ENCODE data around the gene TMEM208. TPM values are rescaled to one million over a fixed set of nuclear protein-coding genes. Genes with fewer than 3 reads are reported as not detected.

TMEM208 gene
- total and polyA plus RNA-seq, 2 of the 13 experiments (the other 11 are each of a cell fraction or from before 2014, with no cell fraction given): 58.8 to 72.9 TPM

DNA sequence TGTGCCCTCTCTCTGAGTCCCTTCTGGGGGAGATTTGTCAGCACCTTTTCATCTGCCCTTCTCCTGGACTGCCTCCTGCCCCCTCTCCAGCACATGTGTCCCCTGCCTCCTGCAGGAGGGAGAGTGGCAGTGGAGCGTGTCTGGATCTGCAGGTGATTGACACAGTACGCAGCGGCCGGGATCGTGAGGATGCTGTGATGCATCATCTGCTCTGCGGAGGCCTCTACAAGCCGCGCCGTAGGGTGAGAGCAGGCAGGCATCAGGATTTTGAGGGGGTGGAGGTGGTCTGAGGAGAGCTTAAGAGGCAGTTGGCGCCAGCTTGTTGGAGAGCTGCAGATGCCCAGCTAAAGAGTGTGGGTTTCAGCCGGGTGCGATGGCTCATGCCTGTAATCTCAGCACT, 32.8 kb downstream of the TMEM208 start (continued):
- TF ChIP-seq TAF1 (CRISPR knock-in tag; IDR thresholded peaks at IDR 0.05) (no peak), ZNF350 (CRISPR knock-in tag; IDR thresholded peaks at IDR 0.05; ENCODE audit: borderline replicate concordance, low read depth) (no peak), NAIF1 (CRISPR knock-in tag; IDR thresholded peaks at IDR 0.05; ENCODE audit: borderline replicate concordance) (no peak), PHF20 (CRISPR knock-in tag; IDR thresholded peaks at IDR 0.05) (no peak), ZSCAN20 (CRISPR knock-in tag; IDR thresholded peaks at IDR 0.05; ENCODE audit: borderline replicate concordance) (no peak), CEBPG (CRISPR knock-in tag; IDR thresholded peaks at IDR 0.05) (no peak), RARG (CRISPR knock-in tag; IDR thresholded peaks at IDR 0.05; ENCODE audit: low read depth) (no peak)
- TF ChIP-seq, protein P1, sequence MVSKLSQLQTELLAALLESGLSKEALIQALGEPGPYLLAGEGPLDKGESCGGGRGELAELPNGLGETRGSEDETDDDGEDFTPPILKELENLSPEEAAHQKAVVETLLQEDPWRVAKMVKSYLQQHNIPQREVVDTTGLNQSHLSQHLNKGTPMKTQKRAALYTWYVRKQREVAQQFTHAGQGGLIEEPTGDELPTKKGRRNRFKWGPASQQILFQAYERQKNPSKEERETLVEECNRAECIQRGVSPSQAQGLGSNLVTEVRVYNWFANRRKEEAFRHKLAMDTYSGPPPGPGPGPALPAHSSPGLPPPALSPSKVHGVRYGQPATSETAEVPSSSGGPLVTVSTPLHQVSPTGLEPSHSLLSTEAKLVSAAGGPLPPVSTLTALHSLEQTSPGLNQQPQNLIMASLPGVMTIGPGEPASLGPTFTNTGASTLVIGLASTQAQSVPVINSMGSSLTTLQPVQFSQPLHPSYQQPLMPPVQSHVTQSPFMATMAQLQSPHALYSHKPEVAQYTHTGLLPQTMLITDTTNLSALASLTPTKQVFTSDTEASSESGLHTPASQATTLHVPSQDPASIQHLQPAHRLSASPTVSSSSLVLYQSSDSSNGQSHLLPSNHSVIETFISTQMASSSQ (IDR thresholded peaks at IDR 0.05; ENCODE audit: low read depth): no peak
- TF ChIP-seq, protein P1 (CRISPR knock-in tag; IDR thresholded peaks at IDR 0.05; ENCODE audit: borderline replicate concordance): no peak

GRCh38 chr16:67260426-67261063, 33.6 kb downstream of the TMEM208 start:
- DNase-seq (ENCODE audit: low spot score): peak; percentile 56
- no TSS peak for BruUV-seq (replicated peaks)
- peak; percentile 96 for FAIRE-seq
- Histone ChIP-seq H3K36me3 (replicated peaks in 1 of 2; ENCODE audit: control insufficient read depth in 1 of 2, insufficient read depth in 2 of 2, low read length in 2 of 2) (no peaks in the 10 kb centered on the region), H2AFZ (ENCODE audit: low read length) (no peak overlapping the region), H3K4me3 (replicated peaks in 1 of 3; ENCODE audit: insufficient read depth in 1 of 3, low read depth in 2 of 3, low read length in 3 of 3) (no peak overlapping the region), H3K9ac (ENCODE audit: insufficient read depth, low read depth, low read length) (no peak overlapping the region), H3K27me3 (ENCODE audit: control insufficient read depth in 1 of 2, insufficient read depth in 2 of 2, low read length in 2 of 2) (peaks cover 5 to 30% of the 10 kb centered on the region in 2 experiments; a peak in 4 of 5 replicates), H3K79me2 (ENCODE audit: insufficient read depth, low read length) (no peaks in the 10 kb centered on the region), H4K20me1 (ENCODE audit: insufficient read depth, low read length) (no peaks in the 10 kb centered on the region), H3K4me1 (ENCODE audit: insufficient read depth, low read length) (peaks cover 8% of the 10 kb centered on the region), H3K27ac (ENCODE audit: extremely low read length, insufficient read depth, low read length) (no peak overlapping the region), H3K9me3 (ENCODE audit: low read length) (no peaks in the 10 kb centered on the region), H3K4me2 (ENCODE audit: low read depth, low read length) (no peak overlapping the region)
- CTCF ChIA-PET (ENCODE audit: low intra/inter-chr PET ratio, low total read pairs): interaction anchor here (1.3 to 1.5 kb wide), 2 partner anchors 24 to 79 kb away, joined by 3 to 4 read pairs; no protein-coding TSS in a partner anchor
- in situ Hi-C loops (cut with HindIII; ENCODE audit: extremely low pct_ligation_motif_present, low pct_unique_long_range_greater_than_20kb) (no loop called here), intact Hi-C loops (cut with micrococcal nuclease; ENCODE audit: unreplicated experiment) (no loop called here)
- WGBS (ENCODE audit: low lambda C conversion rate): 53% methylated on average over 4 of the region's 4 CpGs
- POLR2A ChIA-PET: interaction anchor here (0.6 to 1.3 kb wide), 5 partner anchors 11 to 168 kb away, joined by 3 to 5 read pairs (median 3); partner anchors contain the start of gene FHOD1
- peak; percentile 71 for ATAC-seq
- TF ChIP-seq EHMT2 (IDR thresholded peaks at IDR 0.05; ENCODE audit: borderline replicate concordance, low read depth, low read length): no peak
- TF ChIP-seq SAP130 (CRISPR knock-in tag; IDR thresholded peaks at IDR 0.05; ENCODE audit: low read depth): 0 out of 2 replicates have a peak, but pooled peaks have one; percentile 17
- TF ChIP-seq CEBPG (CRISPR knock-in tag; IDR thresholded peaks at IDR 0.05): peak; percentile 34; the same call in 1 of the 2 replicates
- TF ChIP-seq STAG1 (CRISPR knock-in tag; IDR thresholded peaks at IDR 0.05): peak; percentile 86
- TF ChIP-seq, protein P2, sequence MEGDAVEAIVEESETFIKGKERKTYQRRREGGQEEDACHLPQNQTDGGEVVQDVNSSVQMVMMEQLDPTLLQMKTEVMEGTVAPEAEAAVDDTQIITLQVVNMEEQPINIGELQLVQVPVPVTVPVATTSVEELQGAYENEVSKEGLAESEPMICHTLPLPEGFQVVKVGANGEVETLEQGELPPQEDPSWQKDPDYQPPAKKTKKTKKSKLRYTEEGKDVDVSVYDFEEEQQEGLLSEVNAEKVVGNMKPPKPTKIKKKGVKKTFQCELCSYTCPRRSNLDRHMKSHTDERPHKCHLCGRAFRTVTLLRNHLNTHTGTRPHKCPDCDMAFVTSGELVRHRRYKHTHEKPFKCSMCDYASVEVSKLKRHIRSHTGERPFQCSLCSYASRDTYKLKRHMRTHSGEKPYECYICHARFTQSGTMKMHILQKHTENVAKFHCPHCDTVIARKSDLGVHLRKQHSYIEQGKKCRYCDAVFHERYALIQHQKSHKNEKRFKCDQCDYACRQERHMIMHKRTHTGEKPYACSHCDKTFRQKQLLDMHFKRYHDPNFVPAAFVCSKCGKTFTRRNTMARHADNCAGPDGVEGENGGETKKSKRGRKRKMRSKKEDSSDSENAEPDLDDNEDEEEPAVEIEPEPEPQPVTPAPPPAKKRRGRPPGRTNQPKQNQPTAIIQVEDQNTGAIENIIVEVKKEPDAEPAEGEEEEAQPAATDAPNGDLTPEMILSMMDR (CRISPR knock-in tag; IDR thresholded peaks at IDR 0.05): peak; percentile 80
- TF ChIP-seq RAD21 (CRISPR knock-in tag; IDR thresholded peaks at IDR 0.05): peak; percentile 68
- peak; percentile 49; the same call in 1 of the 2 replicates for TF ChIP-seq TFAP4 (IDR thresholded peaks at IDR 0.05; ENCODE audit: borderline replicate concordance, low read depth)

Data from HepG2 (cell line).